HepG2 (cell line): ENCODE data around the gene WFDC10B. TPM values are rescaled to one million over a fixed set of nuclear protein-coding genes. Genes with fewer than 3 reads are reported as not detected.

ENCODE experiments used
- ATAC-seq: fragments of 200-7000 bp; cut with Tn5 transposase; 3 replicates; pipeline ENCODE4 v1.9.1; 2020; ENCODE audit warnings: mild to moderate bottlenecking, moderate library complexity
- BruUV-seq: library from RNA; stranded (reverse); fragments of 400-500 nt; replicated peaks from 2 replicates; lab custom pipeline; 2021; lab: Mats Ljungman, UMichigan
- CTCF ChIA-PET: fragments of 300-600 bp; formaldehyde crosslinking; extraction: SDS; loops from one replicate; lab custom pipeline; 2021; ENCODE audit warnings: low total read pairs, inconsistent platforms, low intra/inter-chr PET ratio; lab: Yijun Ruan, JAX
- POLR2A ChIA-PET: fragments of 350-600 bp; sonication (Branson Sonifier 250); formaldehyde crosslinking; loops from one replicate; lab custom pipeline; 2020; ENCODE audit warnings: antibody characterized with exemption, inconsistent platforms; lab: Yijun Ruan, JAX
- DNase-seq: peaks from one replicate; pipeline ENCODE4 v3.0.0-alpha.2; 2015; ENCODE audit warnings: low spot score
- FAIRE-seq: peaks from 3 replicates; lab custom pipeline; 2011; peaks lifted over from hg19 to GRCh38; lab: Jason Lieb, UNC
- H2AFZ ChIP-seq: one replicate; pipeline ENCODE4 v1.6.1; 2011; ENCODE audit warnings: low read length, inconsistent platforms
- H3K27ac ChIP-seq: fragments of 300-600 bp; 3 replicates; pipeline ENCODE4 v1.8.0; 2011; ENCODE audit warnings: mixed run types, mild to moderate bottlenecking, mixed read lengths, low read length, inconsistent platforms; ENCODE audit not compliant: insufficient read depth; ENCODE audit errors: extremely low read length
- H3K27me3 ChIP-seq, 2 experiments: fragments of 200-600 bp in 1 of 2; 2 replicates in 1 of 2; 3 replicates in 1 of 2; pipeline versions ENCODE4 v1.6.0 to v1.8.0; 2011; ENCODE audit warnings: low read length in 2 of 2, mild to moderate bottlenecking in 2 of 2, moderate library complexity in 2 of 2, inconsistent platforms in 1 of 2; ENCODE audit not compliant: insufficient read depth in 2 of 2, control insufficient read depth in 1 of 2
- H3K36me3 ChIP-seq, 2 experiments: fragments of 200-600 bp in 1 of 2; replicated peaks in 1 of 2; 2 replicates in 1 of 2; 3 replicates in 1 of 2; pipeline versions ENCODE4 v1.5.1 to v1.8.0; 2011; ENCODE audit warnings: low read length in 2 of 2, inconsistent platforms in 1 of 2; ENCODE audit not compliant: insufficient read depth in 2 of 2, control insufficient read depth in 1 of 2
- H3K4me1 ChIP-seq: 2 replicates; pipeline ENCODE4 v1.5.1; 2012; ENCODE audit warnings: low read length, inconsistent platforms; ENCODE audit not compliant: insufficient read depth
- H3K4me2 ChIP-seq: 2 replicates; pipeline ENCODE4 v1.6.0; 2011; ENCODE audit warnings: low read depth, low read length, inconsistent platforms
- H3K4me3 ChIP-seq, 3 experiments: fragments of 200-600 bp in 1 of 3; sonication (generic), shearing (Covaris generic) in 1 of 3; replicated peaks in 1 of 3; 2 replicates each; pipeline ENCODE4 v1.5.1; 2011 to 2016; ENCODE audit warnings: low read length in 3 of 3, inconsistent platforms in 2 of 3, low read depth in 2 of 3, mild to moderate bottlenecking in 2 of 3, control low read depth in 1 of 3, mixed read lengths in 1 of 3; ENCODE audit not compliant: insufficient read depth in 1 of 3
- H3K79me2 ChIP-seq: one replicate; pipeline ENCODE4 v1.6.1; 2011; ENCODE audit warnings: low read length, inconsistent platforms; ENCODE audit not compliant: insufficient read depth
- H3K9ac ChIP-seq: 2 replicates; pipeline ENCODE4 v1.6.0; 2011; ENCODE audit warnings: mild to moderate bottlenecking, low read depth, low read length, inconsistent platforms; ENCODE audit not compliant: insufficient read depth
- H3K9me3 ChIP-seq: 2 replicates; pipeline ENCODE4 v1.5.1; 2012; ENCODE audit warnings: mild to moderate bottlenecking, low read length
- H4K20me1 ChIP-seq: 2 replicates; pipeline ENCODE4 v1.6.0; 2011; ENCODE audit warnings: inconsistent platforms, mild to moderate bottlenecking, low read length, moderate library complexity; ENCODE audit not compliant: insufficient read depth
- BRCA1 ChIP-seq: sonication (generic); formaldehyde crosslinking; IDR thresholded peaks from 2 replicates; pipeline ENCODE4 v1.4.0; 2020; ENCODE audit warnings: missing genetic modification reagents
- RXRB ChIP-seq: IDR thresholded peaks from 2 replicates; pipeline ENCODE4 v1.6.1; 2016; ENCODE audit warnings: borderline replicate concordance, missing genetic modification reagents, missing compliant biosample characterization
- WIZ ChIP-seq: sonication (generic); formaldehyde crosslinking; IDR thresholded peaks from 2 replicates; pipeline ENCODE4 v1.5.1; 2020; ENCODE audit warnings: mild to moderate bottlenecking, missing genetic modification reagents
- ZMYM4 ChIP-seq: sonication (generic); formaldehyde crosslinking; IDR thresholded peaks from 2 replicates; pipeline ENCODE4 v1.8.1; 2023; ENCODE audit warnings: mild to moderate bottlenecking, missing genetic modification reagents
- ZNF160 ChIP-seq: sonication (generic); formaldehyde crosslinking; IDR thresholded peaks from 2 replicates; pipeline ENCODE4 v1.8.0; 2022; ENCODE audit warnings: mild to moderate bottlenecking, inconsistent platforms, missing genetic modification reagents
- ZNF577 ChIP-seq: sonication (generic); formaldehyde crosslinking; IDR thresholded peaks from 2 replicates; pipeline ENCODE4 v1.4.0; 2020; ENCODE audit warnings: mild to moderate bottlenecking, low read depth, missing genetic modification reagents, borderline replicate concordance
- ZNF724P ChIP-seq: sonication (generic); formaldehyde crosslinking; IDR thresholded peaks from 2 replicates; pipeline ENCODE4 v1.8.0; 2022; ENCODE audit warnings: missing genetic modification reagents, borderline replicate concordance
- ZSCAN21 ChIP-seq: sonication (generic); formaldehyde crosslinking; IDR thresholded peaks from 2 replicates; pipeline ENCODE4 v1.8.0; 2022; ENCODE audit warnings: mild to moderate bottlenecking, missing genetic modification reagents, moderate library complexity, borderline replicate concordance
- WGBS: methylation state at CpG from one replicate; pipeline ENCODE4 v1.1.6; 2017; ENCODE audit warnings: low lambda C conversion rate; 5-methylcytosine and 5-hydroxymethylcytosine counted together
- in situ Hi-C: cut with HindIII; loops from 2 replicates; pipeline ENCODE4 v1.10.0; 2017; ENCODE audit warnings: low pct_unique_long_range_greater_than_20kb; ENCODE audit not compliant: extremely low pct_ligation_motif_present
- intact Hi-C: fragments of 100-400 bp; cut with micrococcal nuclease; formaldehyde crosslinking; loops from one replicate; pipeline ENCODE4 v1.10.0; 2022; ENCODE audit not compliant: unreplicated experiment
- polyA plus RNA-seq, 8 experiments: library from polyadenylated mRNA; depleted of rRNA in 3 of 8; stranded (reverse) in 7 of 8; unstranded in 1 of 8; fragments of >200 nt; fragmentation: Illumina TruSeq in 4 of 8; extraction: Trizol in 4 of 8; gene quantifications; 2 replicates each; pipeline versions ENCODE4 v1.2.1 to v1.2.3, GENCODE V29; 2011 to 2016; ENCODE audit warnings: low read depth in 4 of 8, missing spikeins in 1 of 8, mixed read lengths in 1 of 8; ENCODE audit not compliant: insufficient read depth in 1 of 8
- total RNA-seq, 5 experiments: library from RNA; depleted of rRNA; stranded (reverse); fragments of >200 nt; fragmentation: Illumina TruSeq; extraction: Trizol; gene quantifications; 2 replicates each; pipeline ENCODE4 v1.2.3, GENCODE V29; 2016; ENCODE audit warnings: low read depth in 1 of 5

The WFDC10B gene
- total and polyA plus RNA-seq, 2 of the 13 experiments (the other 11 are each of a cell fraction or from before 2014, with no cell fraction given), result 0.24 TPM; not detected in 1

GRCh38 chr20:45752746-45753145, 47.9 kb upstream of the WFDC10B start:
- Histone ChIP-seq H3K36me3 (no peaks in the 10 kb centered on the region), H3K9me3 (peaks cover 6% of the 10 kb centered on the region; the same call in 1 of the 2 replicates), H3K9ac (no peak overlapping the region), H3K4me3 (no peak overlapping the region), H3K4me1 (no peaks in the 10 kb centered on the region), H3K27me3 (peaks cover 3 to 4% of the 10 kb centered on the region in 2 experiments; a peak in 1 of 5 replicates), H4K20me1 (no peaks in the 10 kb centered on the region), H3K4me2 (no peak overlapping the region), H3K27ac (no peak overlapping the region)
- CTCF ChIA-PET, result no interaction called here
- WGBS, result 19% methylated on average over 3 of the region's 3 CpGs
- DNase-seq (no peak), FAIRE-seq (no peak), ATAC-seq (no peak)
- no TSS peak for BruUV-seq
- intact Hi-C loops, result no loop called here
- TF ChIP-seq WIZ (CRISPR knock-in tag), result no peak
- TF ChIP-seq, all 625 proteins: peak for 0
- POLR2A ChIA-PET, result no interaction called here
- in situ Hi-C loops, result no loop called here
- no peak overlapping the region for H2AFZ ChIP-seq
- H3K79me2 ChIP-seq, result no peaks in the 10 kb centered on the region

GRCh38 chr20:45751721-45752120, 46.9 kb upstream of the WFDC10B start:
- ATAC-seq, result no peak
- ChIA-PET CTCF (no interaction called here), POLR2A (no interaction called here)
- H3K27ac ChIP-seq, result no peak overlapping the region
- H2AFZ ChIP-seq, result no peak overlapping the region
- H3K79me2 ChIP-seq, result no peaks in the 10 kb centered on the region
- H3K36me3 ChIP-seq, result no peaks in the 10 kb centered on the region
- H3K27me3 ChIP-seq, result peaks cover 3 to 5% of the 10 kb centered on the region in 2 experiments; a peak in 1 of 5 replicates
- no peak for DNase-seq
- intact Hi-C loops, result no loop called here
- FAIRE-seq, result no peak
- no peak for TF ChIP-seq ZNF160 (CRISPR knock-in tag)
- no peak for TF ChIP-seq ZMYM4
- no peak for TF ChIP-seq BRCA1 (CRISPR knock-in tag)
- no peak for TF ChIP-seq ZNF577 (CRISPR knock-in tag)
- TF ChIP-seq ZNF724P, result no peak
- no peak for TF ChIP-seq ZSCAN21
- no peak for TF ChIP-seq RXRB
- no peaks in the 10 kb centered on the region for H3K4me1 ChIP-seq
- H3K4me3 ChIP-seq, result no peak overlapping the region
- no peaks in the 10 kb centered on the region for H4K20me1 ChIP-seq
- no TSS peak for BruUV-seq
- in situ Hi-C loops, result no loop called here
- H3K4me2 ChIP-seq, result no peak overlapping the region
- no peak overlapping the region for H3K9ac ChIP-seq
- 0% methylated on average over 1 of the region's 1 CpG for WGBS
- peaks cover 6% of the 10 kb centered on the region; the same call in 1 of the 2 replicates for H3K9me3 ChIP-seq
